Stimulated activated CD4-positive, alpha-beta T cell treated with anti-CD3 and anti-CD28 coated beads, Interleukin-12 subunit alpha, Interleukin-12 subunit beta, amount 100 ng/mL, for 4 hours (primary cell): ENCODE results near the gene SYF2.

Source experiments
- DNase-seq: peaks from one replicate; pipeline ENCODE4 v3.0.0-alpha.2; 2020

The SYF2 gene

GRCh38 chr1:25182629-25183028 lies 49.7 kb downstream of the SYF2 start:
- DNase-seq, result no peak

- no peak for DNase-seq
Observed at GRCh38 chr1:25180996-25181395, 51.3 kb downstream of the SYF2 start.

- no peak for DNase-seq
Observed at GRCh38 chr1:25178917-25179561, 53.3 kb downstream of the SYF2 start.

DNA sequence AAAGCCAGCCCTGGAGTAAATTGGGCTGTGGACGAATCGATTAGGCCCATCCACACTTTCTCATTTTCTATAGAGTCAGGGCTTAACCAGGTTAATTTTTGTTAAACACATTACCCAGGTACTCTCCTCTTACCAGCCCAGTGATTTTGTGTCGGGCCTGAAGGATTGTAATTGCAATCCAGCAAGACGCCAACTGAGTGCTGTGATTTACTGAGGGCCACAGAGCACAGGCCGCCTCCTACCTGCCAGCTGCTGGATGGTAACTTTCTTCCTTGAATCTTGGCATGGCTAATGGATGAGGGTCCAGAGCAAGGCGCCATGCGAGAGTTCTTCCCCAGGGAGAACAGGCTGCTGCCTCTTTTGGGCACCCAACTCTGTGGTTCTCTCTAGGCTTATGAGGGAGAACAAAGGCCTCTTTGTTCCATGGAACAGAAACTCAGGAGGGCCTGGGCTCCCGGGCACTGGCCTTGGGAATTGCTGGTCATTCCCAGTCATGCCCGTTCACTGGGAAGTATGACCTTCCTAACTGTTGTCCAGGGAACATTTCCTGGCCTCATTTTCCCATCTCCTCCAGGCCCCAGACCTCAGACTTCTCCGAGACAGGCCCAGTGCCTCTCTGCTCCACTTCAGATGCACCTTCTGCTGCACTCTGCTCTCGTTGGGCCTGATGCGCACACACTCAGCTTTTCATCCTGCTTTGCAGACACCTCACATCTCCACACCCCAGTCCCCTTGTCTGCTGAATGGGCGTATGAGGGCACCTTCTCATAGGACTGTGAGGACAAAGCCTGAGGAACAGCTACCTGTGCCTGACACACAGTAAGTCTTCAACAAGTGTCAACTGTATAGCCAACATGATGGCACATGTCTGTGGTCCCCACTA lies 57.3 kb downstream of the SYF2 start:
- no peak for DNase-seq

DNA sequence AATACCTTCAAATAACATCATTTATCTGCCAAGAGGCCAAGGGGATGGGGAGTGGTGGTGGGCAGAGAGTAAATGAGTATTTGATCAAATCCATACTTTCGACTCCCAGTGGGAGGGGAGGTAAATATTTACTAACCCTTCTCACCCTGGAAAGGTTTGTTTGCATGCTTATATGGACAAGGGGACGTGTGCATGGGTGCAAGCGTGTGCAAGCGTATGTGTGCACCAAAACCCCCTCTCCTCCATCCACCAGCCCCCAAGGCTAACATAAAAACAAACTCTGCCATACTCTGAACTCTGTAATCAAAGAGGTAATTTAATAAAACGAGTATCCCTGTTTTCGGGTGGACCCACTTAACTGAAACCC lies 58.0 kb downstream of the SYF2 start:
- DNase-seq, result no peak

DNA sequence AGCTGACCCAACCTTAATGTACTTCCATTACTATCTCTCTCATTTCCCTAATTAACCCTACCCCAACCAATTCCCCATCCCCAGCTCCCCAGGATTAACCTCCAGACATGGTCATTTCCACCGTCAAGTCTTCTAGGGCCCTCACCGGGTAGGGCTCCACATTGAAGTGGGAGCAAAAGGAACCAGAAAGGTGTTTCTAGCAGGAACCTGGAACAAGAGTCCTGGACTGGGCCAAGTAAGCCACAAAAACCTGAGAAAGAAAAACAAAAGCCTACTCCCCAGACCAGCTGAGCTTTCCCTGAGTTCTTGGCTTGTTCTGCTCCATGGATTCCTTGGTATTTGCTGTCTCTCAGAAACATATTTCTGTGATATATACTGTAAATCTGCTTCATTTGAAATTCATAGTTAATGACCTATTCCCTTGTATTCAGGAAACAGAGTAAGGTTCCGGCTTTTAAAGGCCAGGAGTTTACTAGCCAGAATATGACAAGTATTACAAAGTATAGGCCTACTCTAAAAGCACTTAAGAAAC lies 58.4 kb downstream of the SYF2 start:
- DNase-seq, result no peak
